Right cardiac atrium (tissue), 5 donors: ENCODE results near the gene CNDP2. TPM values are rescaled to one million over a fixed set of nuclear protein-coding genes. Genes with fewer than 3 reads are reported as not detected.

Experiments used
- ATAC-seq, 2 donors: fragments of 200-7000 bp; cut with Tn5 transposase; one replicate each; pipeline versions ENCODE4 v1.8.0 to v1.9.1; 2020; ENCODE audit warnings: moderate library complexity in 2 of 2, mild to moderate bottlenecking in 1 of 2
- DNase-seq, 3 donors: peaks; one replicate each; pipeline ENCODE4 v3.0.0-alpha.2; 2020
- H3K27ac ChIP-seq: one replicate; pipeline ENCODE4 v1.5.1; 2013; ENCODE audit warnings: mild to moderate bottlenecking, low read length, control low read depth, moderate library complexity
- H3K27me3 ChIP-seq: one replicate; pipeline ENCODE4 v1.6.1; 2013; ENCODE audit not compliant: control insufficient read depth, insufficient read depth
- H3K4me1 ChIP-seq: one replicate; pipeline ENCODE4 v1.6.1; 2013; ENCODE audit warnings: low read length; ENCODE audit not compliant: control insufficient read depth, insufficient read depth
- H3K4me3 ChIP-seq: one replicate; pipeline ENCODE4 v1.5.1; 2013; ENCODE audit warnings: low read length, control low read depth
- H3K9me3 ChIP-seq: one replicate; pipeline ENCODE4 v1.6.1; 2013; ENCODE audit warnings: low read length; ENCODE audit not compliant: control insufficient read depth
- WGBS: extraction: QIAGEN DNeasy Blood & Tissue Kit; methylation state at CpG from one replicate; pipeline ENCODE4 v1.1.7; 2013; 5-methylcytosine and 5-hydroxymethylcytosine counted together
- intact Hi-C, 4 donors: fragments of 100-400 bp; cut with DNase I; formaldehyde crosslinking; loops; one replicate each; pipeline versions ENCODE4 v1.11.0 to v1.14.0; 2022 to 2023
- long read RNA-seq, 4 donors: library from polyadenylated mRNA; unstranded; transcript quantifications; one replicate each; pipeline ENCODE4 v2.0.0, GENCODE V29; 2020 to 2021
- polyA plus RNA-seq: library from polyadenylated mRNA; stranded (reverse); fragments of 200-250 nt; gene quantifications from one replicate; pipeline ENCODE4 v1.2.3, GENCODE V29; 2013
- total RNA-seq, 4 donors: library from RNA; stranded (reverse); fragmentation: NEBNext Ultra II Directional; extraction: Animal tissue kit (Norgen Biotek cat#: 25700); gene quantifications; one replicate each; pipeline ENCODE4 v1.2.1, GENCODE V29; 2021
- donor health status: healthy with polysubstance abuse.
- donor health status: DM: no; HTN: yes; CAD: no.
- donor health status: DM: no; HTN: no; CAD: no.
- donor health status: DM: no; HTN: yes; CAD: no; lungs with severe emphysema.
- donor health status: DM: yes; HTN: yes; CAD: no.

The CNDP2 gene
- 10 to 100 TPM; 52.1 to 60.7 (median 55.0) TPM for total RNA-seq
- polyA plus RNA-seq = 41.0 TPM
- long read RNA-seq, donor 1, full-length matches to known transcripts = 141 of 180 reads
- long read RNA-seq, donor 1, partial matches to known transcripts = 29 of 180 reads
- long read RNA-seq, donor 1, other reads (novel, unspliced or antisense) = 10 of 180 reads
- long read RNA-seq, donor 2, full-length matches to known transcripts = 39 of 59 reads
- long read RNA-seq, donor 2, partial matches to known transcripts = 11 of 59 reads
- long read RNA-seq, donor 2, other reads (novel, unspliced or antisense) = 9 of 59 reads
- long read RNA-seq, donor 3, full-length matches to known transcripts = 265 of 334 reads
- long read RNA-seq, donor 3, partial matches to known transcripts = 44 of 334 reads
- long read RNA-seq, donor 3, other reads (novel, unspliced or antisense) = 25 of 334 reads
- long read RNA-seq, donor 4, full-length matches to known transcripts = 50 of 66 reads
- long read RNA-seq, donor 4, partial matches to known transcripts = 11 of 66 reads
- long read RNA-seq, donor 4, other reads (novel, unspliced or antisense) = 5 of 66 reads

DNA sequence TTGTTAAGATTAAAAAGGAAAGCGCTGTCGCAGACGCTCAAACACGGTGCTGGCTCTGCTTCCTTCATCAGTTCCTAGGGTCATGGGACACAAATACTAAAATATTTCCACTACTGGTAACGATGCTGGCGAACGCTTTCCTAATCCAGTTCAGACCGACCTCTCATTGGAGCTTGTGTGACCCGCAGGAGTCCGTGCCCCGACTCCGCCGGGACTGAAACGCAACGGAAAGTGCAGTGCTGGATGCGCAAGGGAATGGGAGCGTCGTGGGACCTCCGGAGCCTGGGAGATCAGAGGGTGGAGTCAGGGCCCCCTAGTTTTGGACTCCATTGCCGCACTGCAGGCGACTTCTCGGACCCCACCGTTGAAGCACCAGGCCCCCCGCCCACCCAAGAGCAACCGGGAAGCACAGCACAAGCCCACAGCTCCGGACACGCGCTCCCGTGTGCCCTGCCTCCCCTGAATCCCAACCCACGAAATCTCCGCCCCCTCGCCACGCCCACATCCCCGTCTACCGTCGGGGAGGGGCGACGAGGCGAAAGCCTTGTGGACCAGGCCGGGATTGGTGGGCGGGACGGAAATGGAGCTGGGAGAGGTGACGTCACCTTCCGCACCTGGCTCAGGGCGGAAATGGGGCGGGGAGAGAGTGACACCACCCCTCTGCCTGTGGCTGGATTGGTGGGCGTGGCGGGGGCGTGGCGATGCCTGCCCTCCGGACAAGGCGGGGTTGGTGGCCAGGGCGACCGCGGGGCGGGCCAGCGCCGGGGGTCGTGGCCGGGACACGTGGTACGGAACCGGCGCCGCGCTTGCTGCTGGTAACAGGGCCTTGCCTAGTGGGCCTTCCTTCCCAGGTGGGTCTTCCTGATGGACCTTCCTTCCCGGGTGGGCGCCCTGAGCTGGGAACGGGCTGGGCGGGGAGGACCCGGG is at the start of gene CNDP2:
Gene CNDP2, plus strand, starts transcription at position 783 of the 927 bp plus-strand sequence. CDS start 3,611 bp downstream, outside the sequence.
- intact Hi-C loops = no loop called here
- Histone ChIP-seq H3K4me3 (peak within 1 kb of the TSS; percentile 60), H3K9me3 (no peaks in the 10 kb centered on the region), H3K27ac (peak within 1 kb of the TSS; percentile 64), H3K27me3 (no peaks in the 10 kb centered on the region), H3K4me1 (peaks cover 3% of the 10 kb centered on the region)
- under 1% methylated on average over 71 of the region's 71 CpGs for WGBS
- ATAC-seq (peak; percentile 98 to 99), DNase-seq (peak; percentile 100)

DNA sequence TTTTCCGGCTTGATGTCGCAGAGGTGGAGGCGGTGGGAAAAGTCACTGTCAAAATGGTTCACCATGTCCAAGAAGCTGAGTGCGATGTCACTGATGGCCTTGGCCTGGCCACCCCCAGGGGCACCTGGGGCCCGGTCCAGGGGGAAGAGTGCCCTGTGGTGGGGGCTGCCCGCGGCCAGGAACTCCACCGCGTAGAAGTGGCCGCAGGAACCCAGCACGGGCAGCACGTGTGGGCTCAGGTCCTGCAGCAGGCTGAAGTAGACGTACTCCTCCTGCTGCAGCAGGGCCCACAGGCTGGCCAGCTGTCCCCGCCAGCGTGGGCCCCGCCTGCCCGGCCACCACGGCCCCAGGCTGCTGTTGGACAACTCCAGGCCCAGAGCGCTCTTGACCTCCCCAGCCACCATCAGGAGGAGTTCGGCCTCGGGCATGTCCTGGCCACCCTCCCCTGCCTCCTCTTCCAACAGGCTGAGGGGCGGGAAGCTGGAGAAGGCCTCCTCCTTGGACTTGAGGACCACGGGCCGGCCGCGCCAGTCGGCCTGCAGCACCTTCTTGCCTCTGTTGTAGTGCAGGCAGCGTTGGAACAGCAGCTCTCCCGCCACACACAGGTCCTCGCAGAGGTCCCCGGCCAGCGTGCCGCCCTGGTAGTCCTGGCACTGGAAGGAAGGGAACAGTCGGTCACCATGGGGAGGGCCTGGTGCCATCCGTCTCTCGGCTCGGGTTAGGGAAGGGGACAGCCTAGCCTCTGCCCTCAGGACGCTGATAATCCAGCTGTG is 49.3 kb upstream of the CNDP2 start:
- H3K4me1 ChIP-seq = no peaks in the 10 kb centered on the region
- no peaks in the 10 kb centered on the region for H3K9me3 ChIP-seq
- no peak overlapping the region for H3K4me3 ChIP-seq
- no peak for DNase-seq
- no peak overlapping the region for H3K27ac ChIP-seq
- no peaks in the 10 kb centered on the region for H3K27me3 ChIP-seq
- no peak for ATAC-seq
- whole genome bisulfite sequencing = 94% methylated on average over 38 of the region's 38 CpGs
- intact Hi-C loops = no loop called here

DNA sequence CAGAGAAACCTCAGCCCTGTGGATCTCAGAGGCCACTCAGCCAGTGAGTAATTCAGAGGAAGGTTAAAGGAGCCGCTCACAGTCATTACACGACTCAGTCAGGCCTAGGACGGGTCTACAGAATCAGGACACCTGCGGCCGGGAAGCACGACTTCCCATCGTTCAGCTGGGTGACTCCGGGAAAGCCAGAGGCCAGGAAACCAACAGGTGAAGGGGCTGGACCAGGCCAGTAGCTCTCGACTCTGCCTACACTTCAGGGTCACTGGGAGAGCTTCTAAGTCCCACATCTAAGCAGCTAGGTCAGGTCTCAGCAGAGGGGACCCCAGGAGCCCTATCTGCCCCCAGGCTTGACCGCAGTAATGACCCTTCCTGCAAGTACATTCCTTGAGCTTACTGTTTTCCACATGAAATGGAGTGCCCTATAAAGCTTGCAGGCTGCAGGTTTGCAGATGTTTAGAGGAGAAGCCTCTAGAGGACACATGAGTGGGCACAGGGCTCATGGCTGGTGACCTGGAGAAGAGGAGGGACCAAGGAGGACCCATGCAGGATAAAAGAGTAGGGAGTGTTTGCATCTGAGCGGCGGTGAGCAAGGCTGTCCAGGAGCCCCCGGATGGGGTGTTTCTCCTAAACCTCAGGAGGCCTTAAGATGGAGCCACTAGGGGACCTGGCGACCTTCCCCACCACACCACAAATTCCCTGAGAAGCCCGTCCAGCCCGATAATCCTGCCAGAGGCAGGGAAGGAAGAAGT is 48.6 kb upstream of the CNDP2 start:
- Histone ChIP-seq H3K27ac (no peak overlapping the region), H3K4me1 (no peaks in the 10 kb centered on the region), H3K27me3 (no peaks in the 10 kb centered on the region), H3K9me3 (no peaks in the 10 kb centered on the region), H3K4me3 (no peak overlapping the region)
- no peak for DNase-seq
- ATAC-seq = no peak
- WGBS = 89% methylated on average over 16 of the region's 16 CpGs
- intact Hi-C loops = no loop called here

DNA sequence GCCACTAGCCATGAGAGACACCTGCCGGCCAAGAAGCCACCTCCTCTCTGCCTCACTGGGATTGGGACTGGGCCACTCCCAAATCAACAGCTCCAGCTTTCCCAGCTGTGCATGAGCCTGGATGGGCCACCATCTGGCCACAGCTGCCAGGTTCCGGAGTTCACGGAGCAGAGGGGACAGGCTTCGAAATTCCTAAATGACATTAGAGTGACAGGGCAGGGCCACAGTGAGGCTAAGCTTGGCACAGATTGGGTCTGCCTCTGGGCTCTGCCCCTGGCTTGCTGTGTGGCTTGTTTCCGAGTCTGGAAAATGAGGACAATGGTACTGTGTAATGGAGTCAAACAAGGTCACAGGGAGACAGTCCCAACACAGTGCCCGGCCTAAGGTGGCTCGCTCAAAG is 45.5 kb upstream of the CNDP2 start:
- ATAC-seq (peak; percentile 46 to 58), DNase-seq (peak in 1 of 3 donors; percentile 69)
- no peaks in the 10 kb centered on the region for H3K9me3 ChIP-seq
- H3K27me3 ChIP-seq = no peaks in the 10 kb centered on the region
- H3K27ac ChIP-seq = no peak overlapping the region
- H3K4me1 ChIP-seq = no peaks in the 10 kb centered on the region
- no peak overlapping the region for H3K4me3 ChIP-seq
- 67% methylated on average over 7 of the region's 7 CpGs for WGBS
- intact Hi-C loops = no loop called here

DNA sequence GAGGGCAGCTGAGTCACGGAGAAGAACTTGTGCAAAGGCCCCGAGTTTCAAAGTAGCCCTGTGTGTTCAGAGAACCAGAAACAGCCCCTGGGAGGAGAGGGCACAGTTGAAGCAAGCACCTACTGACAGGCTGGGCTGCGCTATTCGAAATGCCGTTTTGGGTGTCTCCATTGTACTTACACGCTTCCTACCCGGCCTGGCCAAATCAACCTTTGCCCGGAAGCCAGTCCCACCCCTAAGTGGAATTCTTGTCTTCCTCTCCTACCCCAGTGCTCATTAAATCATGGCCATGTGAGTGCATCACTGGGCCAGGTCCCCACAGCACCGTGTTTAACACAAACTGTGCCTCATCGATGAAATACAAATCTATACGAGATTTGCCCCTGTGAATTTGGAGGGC is 45.0 kb upstream of the CNDP2 start:
- DNase-seq (no peak), ATAC-seq (no peak)
- Histone ChIP-seq H3K4me1 (no peaks in the 10 kb centered on the region), H3K9me3 (no peaks in the 10 kb centered on the region), H3K4me3 (no peak overlapping the region), H3K27ac (no peak overlapping the region), H3K27me3 (no peaks in the 10 kb centered on the region)
- intact Hi-C loops = no loop called here
- WGBS = 89% methylated on average over 11 of the region's 11 CpGs

DNA sequence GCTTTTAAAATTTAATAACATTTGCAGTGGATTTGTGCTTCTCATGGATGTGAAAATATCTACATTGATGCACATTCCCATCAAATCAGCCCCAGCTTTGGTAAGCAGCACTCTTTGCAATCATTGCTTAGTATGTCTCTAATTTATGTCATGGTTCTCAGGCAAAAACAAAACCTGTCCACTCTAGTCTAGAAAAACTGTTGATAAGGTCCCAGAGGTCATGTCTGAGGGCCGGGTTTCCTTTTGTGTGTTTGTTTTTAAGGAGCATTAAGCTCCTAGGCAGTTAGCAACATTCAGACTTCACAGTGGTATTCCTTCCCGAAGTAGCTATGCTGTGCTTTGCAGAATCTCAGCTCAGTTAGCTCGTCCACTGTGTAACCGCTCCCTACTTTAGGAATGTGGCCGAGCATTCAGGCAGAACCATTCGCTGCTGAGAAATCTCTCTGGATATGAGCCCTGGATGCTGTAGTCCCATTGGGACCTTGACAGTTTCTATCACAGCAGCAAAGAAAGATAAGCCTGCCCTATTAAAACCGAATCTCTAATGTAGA is 43.1 kb upstream of the CNDP2 start:
- Histone ChIP-seq H3K27me3 (no peaks in the 10 kb centered on the region), H3K9me3 (no peaks in the 10 kb centered on the region), H3K27ac (no peak overlapping the region), H3K4me3 (no peak overlapping the region), H3K4me1 (no peaks in the 10 kb centered on the region)
- intact Hi-C loops = no loop called here
- 26% methylated on average over 7 of the region's 7 CpGs for WGBS
- ATAC-seq (peak; percentile 11 to 60), DNase-seq (no peak)

DNA sequence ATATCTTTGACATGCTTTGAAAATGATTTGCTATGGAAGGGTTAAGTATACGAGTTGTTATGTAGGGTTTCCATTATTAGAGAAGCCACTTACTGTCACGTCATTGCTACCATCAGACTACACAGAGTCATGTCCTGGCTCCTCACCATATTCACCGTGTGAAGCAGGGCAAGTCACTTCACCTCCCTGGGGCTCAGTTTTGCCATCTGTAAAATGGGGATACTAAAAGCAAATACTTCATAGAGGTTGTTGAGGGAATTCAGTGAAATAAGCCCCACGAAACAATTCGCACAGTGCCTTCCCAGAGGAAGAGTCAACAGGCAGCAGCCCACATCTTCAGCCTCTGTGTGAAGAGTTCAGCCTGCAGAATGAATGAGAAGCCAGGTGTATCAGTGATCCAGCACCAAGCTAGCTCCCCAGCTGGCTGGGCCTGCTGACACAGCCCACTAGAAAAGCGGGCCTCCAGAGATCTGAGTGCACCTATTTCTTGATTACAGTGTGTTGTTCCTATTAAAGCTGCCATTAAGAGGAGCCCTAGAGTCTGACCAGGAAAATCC is 42.4 kb upstream of the CNDP2 start:
- no peak overlapping the region for H3K27ac ChIP-seq
- no peaks in the 10 kb centered on the region for H3K9me3 ChIP-seq
- no peaks in the 10 kb centered on the region for H3K4me1 ChIP-seq
- WGBS = 67% methylated on average over 6 of the region's 6 CpGs
- no peak for ATAC-seq
- no peak for DNase-seq
- no peaks in the 10 kb centered on the region for H3K27me3 ChIP-seq
- intact Hi-C loops = no loop called here
- no peak overlapping the region for H3K4me3 ChIP-seq

DNA sequence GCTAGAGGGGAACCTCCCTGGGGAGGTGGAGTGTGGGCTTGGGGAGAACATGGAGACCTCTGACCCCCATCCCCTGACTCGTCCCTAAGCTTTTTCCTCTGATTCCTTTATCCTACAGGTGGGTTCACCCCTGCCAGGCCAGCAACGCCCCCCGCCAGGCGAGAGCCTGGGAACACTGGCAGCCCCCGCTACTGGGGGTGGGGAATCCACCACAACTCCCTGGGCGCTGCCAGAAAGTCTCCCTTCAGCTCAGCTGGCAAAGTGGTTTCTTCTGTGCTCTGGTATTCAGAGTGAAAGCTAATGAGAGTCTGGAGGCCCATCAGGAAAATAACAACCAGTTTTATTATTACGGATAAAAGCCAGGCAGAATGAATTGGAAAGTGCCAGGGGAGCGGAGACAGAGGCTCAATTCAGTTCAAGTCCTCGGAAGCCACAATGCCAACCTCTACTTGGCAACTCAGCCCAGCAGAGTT is 41.8 kb upstream of the CNDP2 start:
- Histone ChIP-seq H3K27me3 (no peaks in the 10 kb centered on the region), H3K27ac (no peak overlapping the region), H3K9me3 (no peaks in the 10 kb centered on the region), H3K4me3 (no peak overlapping the region), H3K4me1 (no peaks in the 10 kb centered on the region)
- ATAC-seq = no peak
- 89% methylated on average over 9 of the region's 9 CpGs for WGBS
- intact Hi-C loops = no loop called here
- no peak for DNase-seq

DNA sequence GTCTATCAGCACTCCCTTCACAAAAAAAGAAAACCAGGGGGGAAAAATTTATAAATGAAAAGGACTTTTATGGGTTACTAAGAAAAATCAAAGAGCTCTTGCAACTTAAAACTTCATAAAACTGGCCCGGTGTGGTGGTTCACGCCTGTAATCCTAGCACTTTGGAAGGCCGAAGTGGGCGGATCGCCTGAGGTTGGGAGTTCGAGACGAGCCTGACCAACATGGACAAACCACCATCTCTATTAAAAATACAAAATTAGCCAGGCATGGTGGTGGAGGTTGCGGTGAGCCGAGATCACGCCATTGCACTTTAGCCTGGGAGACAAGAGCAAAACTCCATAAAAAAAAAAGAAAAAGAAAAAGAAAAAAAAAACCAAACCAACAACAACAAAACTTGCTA is 40.8 kb upstream of the CNDP2 start:
- Histone ChIP-seq H3K4me1 (peaks cover 3% of the 10 kb centered on the region), H3K9me3 (no peaks in the 10 kb centered on the region), H3K27ac (no peak overlapping the region), H3K27me3 (no peaks in the 10 kb centered on the region), H3K4me3 (no peak overlapping the region)
- ATAC-seq (no peak), DNase-seq (no peak)
- intact Hi-C loops = no loop called here
- WGBS = 95% methylated on average over 10 of the region's 10 CpGs
